ENCODE measurements around the gene GSE1. TPM values are rescaled to one million over a fixed set of nuclear protein-coding genes. Genes with fewer than 3 reads are reported as not detected.

Gene GSE1
- total RNA-seq, 4 donors from 2014 or later, result 100 to 139 (median 120) TPM

DNA sequence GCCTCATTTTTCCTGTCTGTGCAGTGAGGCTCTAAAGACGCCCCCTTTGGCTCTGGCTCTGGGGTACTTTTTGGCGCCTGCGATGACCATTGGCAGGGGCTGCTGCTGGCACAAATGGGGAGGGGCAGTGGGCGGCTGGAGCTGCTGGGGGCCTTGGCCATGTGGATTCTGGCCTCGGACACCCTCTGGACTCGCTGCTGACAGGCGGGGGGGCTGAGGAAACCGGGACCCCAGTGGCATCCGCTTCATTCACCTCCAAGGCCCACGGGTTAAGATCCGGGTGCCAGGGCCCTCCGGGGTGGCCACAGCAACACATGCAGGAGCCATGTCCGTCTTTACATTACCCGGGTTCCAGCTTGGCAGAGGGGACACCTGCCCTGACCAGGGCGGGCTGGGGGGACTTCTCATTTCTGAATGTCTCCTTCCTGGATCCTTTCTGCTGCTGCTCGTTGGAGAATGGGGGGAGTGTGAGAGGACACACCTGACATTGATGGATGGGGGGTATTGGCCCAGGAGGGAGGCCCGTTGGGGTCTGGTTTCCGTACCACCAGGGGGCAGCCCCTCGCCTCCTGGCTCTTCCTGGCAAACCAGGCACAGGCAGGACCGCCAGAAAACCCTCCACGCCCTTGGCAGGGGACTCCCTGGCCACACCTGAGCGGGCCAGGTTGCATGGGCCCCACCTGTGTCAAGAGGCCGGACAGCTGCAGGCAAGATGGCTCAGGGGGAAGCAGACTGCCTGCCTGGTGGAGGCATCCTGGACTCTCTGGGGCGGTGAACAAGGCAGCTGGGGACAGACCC is 21.8 kb downstream of the GSE1 start:
- WGBS, 2 donors (ENCODE audit: low coverage in 1 of 2), result 84 to 100% methylated on average over 2 to 22 of the region's 24 CpGs
- H3K27ac ChIP-seq, result no peak overlapping the region
- in situ Hi-C loops (cut with MboI; ENCODE audit: low pct_ligation_motif_present in 1 of 4, low pct_unique_long_range_greater_than_20kb in 1 of 4, low sequenced_read_pairs in 3 of 4), result no loop called here

DNA sequence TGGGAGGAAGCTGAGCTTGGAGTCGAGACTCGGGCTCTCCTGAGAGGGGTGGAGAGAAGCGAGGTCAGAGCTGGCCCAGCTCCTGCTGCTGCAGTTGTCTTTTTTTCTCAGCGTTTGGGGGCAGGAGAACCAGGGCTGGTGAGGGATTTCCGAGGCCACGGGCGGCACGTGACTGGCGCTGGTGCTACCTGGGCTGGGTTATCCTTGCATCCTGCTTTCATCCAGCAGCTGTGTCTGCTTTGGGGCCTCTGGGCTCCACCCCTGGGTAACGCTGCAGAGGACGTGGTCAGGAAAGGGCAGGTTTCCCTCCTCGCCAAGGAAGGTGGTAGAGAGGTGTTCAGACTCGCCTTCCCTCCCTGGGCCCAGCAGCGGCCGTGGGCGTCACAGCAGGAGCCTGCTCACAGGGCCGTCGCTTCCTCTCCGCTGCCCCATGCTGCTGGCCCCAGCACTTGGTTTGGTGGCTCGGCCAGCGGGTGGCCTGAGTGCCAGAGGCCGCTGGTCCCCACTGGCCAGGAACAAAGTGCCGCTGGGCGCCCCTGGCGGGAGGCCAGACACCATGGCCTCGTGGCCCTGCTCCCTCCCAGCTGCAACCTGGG is 22.5 kb downstream of the GSE1 start:
- in situ Hi-C loops (cut with MboI; ENCODE audit: low pct_ligation_motif_present in 1 of 4, low pct_unique_long_range_greater_than_20kb in 1 of 4, low sequenced_read_pairs in 3 of 4) (no loop called here), intact Hi-C loops (cut with DNase I; ENCODE audit: low total_unique reads) (no loop called here)
- Histone ChIP-seq H3K36me3 (no peaks in the 10 kb centered on the region), H3K4me3 (no peak overlapping the region), H3K27ac (no peak overlapping the region), H3K9me3 (no peaks in the 10 kb centered on the region), H3K4me1 (peaks cover 0 to 10% (median 4%) of the 10 kb centered on the region in 4 donors), H3K27me3 (no peaks in the 10 kb centered on the region)
- no peak for DNase-seq
- no peak for TF ChIP-seq EP300 (IDR thresholded peaks at IDR 0.05; ENCODE audit: low read depth)
- TF ChIP-seq POLR2A (IDR thresholded peaks at IDR 0.05), result no peak
- TF ChIP-seq, protein P1, sequence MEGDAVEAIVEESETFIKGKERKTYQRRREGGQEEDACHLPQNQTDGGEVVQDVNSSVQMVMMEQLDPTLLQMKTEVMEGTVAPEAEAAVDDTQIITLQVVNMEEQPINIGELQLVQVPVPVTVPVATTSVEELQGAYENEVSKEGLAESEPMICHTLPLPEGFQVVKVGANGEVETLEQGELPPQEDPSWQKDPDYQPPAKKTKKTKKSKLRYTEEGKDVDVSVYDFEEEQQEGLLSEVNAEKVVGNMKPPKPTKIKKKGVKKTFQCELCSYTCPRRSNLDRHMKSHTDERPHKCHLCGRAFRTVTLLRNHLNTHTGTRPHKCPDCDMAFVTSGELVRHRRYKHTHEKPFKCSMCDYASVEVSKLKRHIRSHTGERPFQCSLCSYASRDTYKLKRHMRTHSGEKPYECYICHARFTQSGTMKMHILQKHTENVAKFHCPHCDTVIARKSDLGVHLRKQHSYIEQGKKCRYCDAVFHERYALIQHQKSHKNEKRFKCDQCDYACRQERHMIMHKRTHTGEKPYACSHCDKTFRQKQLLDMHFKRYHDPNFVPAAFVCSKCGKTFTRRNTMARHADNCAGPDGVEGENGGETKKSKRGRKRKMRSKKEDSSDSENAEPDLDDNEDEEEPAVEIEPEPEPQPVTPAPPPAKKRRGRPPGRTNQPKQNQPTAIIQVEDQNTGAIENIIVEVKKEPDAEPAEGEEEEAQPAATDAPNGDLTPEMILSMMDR (IDR thresholded peaks at IDR 0.05), result no peak
- no peak for TF ChIP-seq POLR2AphosphoS5 (IDR thresholded peaks at IDR 0.05)
- WGBS, 2 donors (ENCODE audit: low coverage in 1 of 2), result 86% methylated on average over 26 of the region's 26 CpGs; no CpG with 5 or more reads in 1 of the 2 donors

More for the DNA sequence above, 21.8 kb downstream of the GSE1 start:
- intact Hi-C loops (cut with DNase I; ENCODE audit: low total_unique reads), result no loop called here
- TF ChIP-seq, protein P1 (IDR thresholded peaks at IDR 0.05), result peak in 2 of 5 experiments; percentile 11 to 14
- TF ChIP-seq EP300 (IDR thresholded peaks at IDR 0.05; ENCODE audit: low read depth) (no peak), POLR2AphosphoS5 (IDR thresholded peaks at IDR 0.05) (peak in 1 of 3 donors; percentile 37)
- H3K27me3 ChIP-seq, result no peaks in the 10 kb centered on the region
- no peaks in the 10 kb centered on the region for H3K9me3 ChIP-seq
- H3K36me3 ChIP-seq, result no peaks in the 10 kb centered on the region
- no peak for DNase-seq
- no peak overlapping the region for H3K4me3 ChIP-seq
- peaks cover 0 to 10% (median 4%) of the 10 kb centered on the region in 4 donors for H3K4me1 ChIP-seq

DNA sequence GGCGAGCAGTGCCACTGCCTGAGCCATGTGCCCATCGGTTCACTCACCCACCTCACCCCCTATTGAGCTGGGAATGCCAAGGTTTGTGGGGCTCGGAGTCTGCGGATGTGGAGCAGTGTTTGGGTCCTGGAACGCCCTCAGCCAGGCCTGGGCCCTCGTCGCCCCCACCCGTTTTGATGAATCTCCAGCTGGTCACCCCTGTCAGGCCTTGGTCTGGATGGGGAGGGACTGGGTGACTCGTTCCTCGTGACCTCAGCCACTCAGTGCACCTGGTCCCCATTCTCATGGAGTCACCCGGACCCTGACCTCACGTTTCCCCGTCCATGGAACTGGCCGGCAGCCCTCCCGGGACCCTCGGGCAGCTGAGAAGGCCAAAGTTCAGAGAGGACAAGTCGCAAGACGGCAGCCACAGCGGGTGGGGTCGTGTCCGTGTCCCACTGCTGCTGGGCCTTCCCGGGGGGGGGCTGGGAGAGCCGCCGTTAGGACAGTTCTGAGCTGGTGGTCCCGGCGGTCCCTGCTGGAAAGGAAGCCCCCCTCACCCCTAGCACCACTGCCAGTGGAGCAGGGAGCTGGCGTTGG is 23.2 kb downstream of the GSE1 start:
- TF ChIP-seq, protein P1 (IDR thresholded peaks at IDR 0.05), result no peak
- no peak for TF ChIP-seq POLR2A (IDR thresholded peaks at IDR 0.05)
- no peak for TF ChIP-seq POLR2AphosphoS5 (IDR thresholded peaks at IDR 0.05)
- no peak for TF ChIP-seq EP300 (IDR thresholded peaks at IDR 0.05; ENCODE audit: low read depth)
- 85% methylated on average over 8 of the region's 27 CpGs; no CpG with 5 or more reads in 1 of the 2 donors for WGBS, 2 donors (ENCODE audit: low coverage in 1 of 2)
- no peaks in the 10 kb centered on the region for H3K27me3 ChIP-seq
- no peaks in the 10 kb centered on the region for H3K9me3 ChIP-seq
- H3K27ac ChIP-seq, result no peak overlapping the region
- H3K36me3 ChIP-seq, result no peaks in the 10 kb centered on the region
- no peak for DNase-seq
- in situ Hi-C loops (cut with MboI; ENCODE audit: low pct_ligation_motif_present in 1 of 4, low pct_unique_long_range_greater_than_20kb in 1 of 4, low sequenced_read_pairs in 3 of 4), result no loop called here
- peaks cover 3 to 15% (median 8%) of the 10 kb centered on the region in 4 donors for H3K4me1 ChIP-seq
- no peak overlapping the region for H3K4me3 ChIP-seq
- intact Hi-C loops (cut with DNase I; ENCODE audit: low total_unique reads), result no loop called here
